ENCODE data around the gene MEAK7. TPM values are rescaled to one million over a fixed set of nuclear protein-coding genes. Genes with fewer than 3 reads are reported as not detected.

Gene MEAK7
- total RNA-seq, 1 donor from 2014 or later: 32.3 TPM

DNA sequence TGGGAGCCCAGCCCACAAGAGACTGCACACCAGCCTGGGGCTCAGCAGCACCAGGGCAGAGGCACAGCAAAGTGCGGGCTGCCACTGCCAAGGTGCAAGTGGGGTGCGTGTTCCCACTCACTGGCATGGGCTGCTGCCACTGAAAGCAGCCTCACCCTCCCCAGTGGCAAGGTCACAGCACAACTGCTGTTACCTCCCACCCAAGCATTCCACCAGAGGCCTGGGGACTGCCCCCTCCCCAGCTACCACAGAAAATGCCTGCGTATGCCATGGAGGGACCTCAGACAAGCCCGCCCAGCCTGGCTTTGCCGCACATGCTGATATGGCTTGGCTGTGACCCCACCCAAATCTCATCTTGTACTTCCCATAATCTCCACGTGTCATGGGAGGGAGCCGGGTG lies 33.1 kb downstream of the MEAK7 start:
- DNase-seq (ENCODE audit: low spot score, unreplicated experiment): no peak
- Mint-ChIP-seq H3K9me3 (ENCODE audit: low read depth) (peaks cover 29% of the 10 kb centered on the region), H3K27me3 (no peaks in the 10 kb centered on the region), H3K4me3 (ENCODE audit: low read depth) (no peak overlapping the region), H3K27ac (no peak overlapping the region), H3K4me1 (ENCODE audit: low read depth) (peaks cover 7% of the 10 kb centered on the region), H3K36me3 (ENCODE audit: insufficient read depth) (peaks cover 48% of the 10 kb centered on the region)
- TF ChIP-seq, protein P1, sequence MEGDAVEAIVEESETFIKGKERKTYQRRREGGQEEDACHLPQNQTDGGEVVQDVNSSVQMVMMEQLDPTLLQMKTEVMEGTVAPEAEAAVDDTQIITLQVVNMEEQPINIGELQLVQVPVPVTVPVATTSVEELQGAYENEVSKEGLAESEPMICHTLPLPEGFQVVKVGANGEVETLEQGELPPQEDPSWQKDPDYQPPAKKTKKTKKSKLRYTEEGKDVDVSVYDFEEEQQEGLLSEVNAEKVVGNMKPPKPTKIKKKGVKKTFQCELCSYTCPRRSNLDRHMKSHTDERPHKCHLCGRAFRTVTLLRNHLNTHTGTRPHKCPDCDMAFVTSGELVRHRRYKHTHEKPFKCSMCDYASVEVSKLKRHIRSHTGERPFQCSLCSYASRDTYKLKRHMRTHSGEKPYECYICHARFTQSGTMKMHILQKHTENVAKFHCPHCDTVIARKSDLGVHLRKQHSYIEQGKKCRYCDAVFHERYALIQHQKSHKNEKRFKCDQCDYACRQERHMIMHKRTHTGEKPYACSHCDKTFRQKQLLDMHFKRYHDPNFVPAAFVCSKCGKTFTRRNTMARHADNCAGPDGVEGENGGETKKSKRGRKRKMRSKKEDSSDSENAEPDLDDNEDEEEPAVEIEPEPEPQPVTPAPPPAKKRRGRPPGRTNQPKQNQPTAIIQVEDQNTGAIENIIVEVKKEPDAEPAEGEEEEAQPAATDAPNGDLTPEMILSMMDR (IDR thresholded peaks at IDR 0.05; ENCODE audit: unreplicated experiment): no peak

DNA sequence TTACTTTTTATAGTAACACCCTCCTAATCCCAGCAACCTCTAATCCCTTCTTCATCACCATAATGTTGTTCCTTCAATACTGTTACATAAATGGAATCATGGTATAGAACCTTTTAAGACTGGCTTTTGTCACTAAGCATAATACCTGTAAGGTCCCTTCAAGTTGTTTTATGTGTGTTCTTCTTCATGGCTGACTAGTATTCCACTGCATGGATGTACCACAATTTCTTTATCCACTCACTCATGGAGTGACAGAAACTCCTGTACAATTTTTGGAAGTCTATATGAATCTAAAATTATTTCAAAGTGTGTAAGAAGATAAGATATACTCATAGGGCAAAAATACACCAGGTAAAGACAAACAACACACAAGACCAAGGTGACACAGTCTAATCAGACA lies 36.8 kb downstream of the MEAK7 start:
- H3K27me3 Mint-ChIP-seq: no peaks in the 10 kb centered on the region
- H3K9me3 Mint-ChIP-seq (ENCODE audit: low read depth): peaks cover 21% of the 10 kb centered on the region
- TF ChIP-seq, protein P1 (IDR thresholded peaks at IDR 0.05; ENCODE audit: unreplicated experiment): no peak
- no peaks in the 10 kb centered on the region for H3K4me1 Mint-ChIP-seq (ENCODE audit: low read depth)
- DNase-seq (ENCODE audit: low spot score, unreplicated experiment): no peak
- no peak overlapping the region for H3K27ac Mint-ChIP-seq
- H3K36me3 Mint-ChIP-seq (ENCODE audit: insufficient read depth): peaks cover 45% of the 10 kb centered on the region
- no peak overlapping the region for H3K4me3 Mint-ChIP-seq (ENCODE audit: low read depth)

DNA sequence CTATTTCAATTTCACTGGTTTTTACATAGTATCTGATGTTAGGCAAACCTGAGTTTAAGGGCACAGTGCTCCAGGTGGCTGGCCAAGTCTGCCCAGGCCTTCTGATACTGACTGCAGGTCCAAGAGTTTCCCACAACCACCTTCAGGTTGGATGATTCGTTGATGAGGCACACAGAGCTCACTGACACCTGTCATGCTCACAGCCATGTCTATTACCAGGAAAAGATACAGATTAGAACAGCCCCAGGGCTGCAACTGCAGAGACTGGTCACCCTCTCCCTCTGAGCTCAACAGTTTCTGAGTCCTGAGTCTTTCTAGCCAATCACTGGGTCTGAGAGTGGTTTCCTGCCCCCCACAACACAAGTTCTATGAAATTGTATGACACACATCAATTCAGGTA lies 37.2 kb downstream of the MEAK7 start:
- H3K9me3 Mint-ChIP-seq (ENCODE audit: low read depth): peaks cover 20% of the 10 kb centered on the region
- no peak overlapping the region for H3K4me3 Mint-ChIP-seq (ENCODE audit: low read depth)
- no peak for DNase-seq (ENCODE audit: low spot score, unreplicated experiment)

DNA sequence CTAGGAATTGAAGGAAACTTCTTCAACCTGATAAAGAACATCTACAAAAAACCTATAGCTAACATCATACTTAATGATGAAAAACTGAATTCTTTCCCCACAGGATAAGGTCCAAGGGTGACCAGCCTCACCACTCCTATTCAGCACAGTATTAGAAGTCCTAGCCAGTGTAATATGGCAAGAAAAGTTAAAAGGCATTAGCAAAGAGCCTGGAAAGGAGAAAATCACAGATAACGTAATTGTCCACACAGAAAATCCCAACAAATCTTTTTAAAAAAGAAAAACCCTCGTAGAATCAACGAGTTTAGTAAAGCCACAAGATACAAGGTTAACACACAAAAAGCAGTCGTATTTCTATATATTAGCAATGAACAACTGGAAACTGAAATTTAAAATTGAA lies 37.8 kb downstream of the MEAK7 start:
- H3K27me3 Mint-ChIP-seq: no peaks in the 10 kb centered on the region
- peaks cover 41% of the 10 kb centered on the region for H3K36me3 Mint-ChIP-seq (ENCODE audit: insufficient read depth)
- peaks cover 20% of the 10 kb centered on the region for H3K9me3 Mint-ChIP-seq (ENCODE audit: low read depth)
- H3K4me1 Mint-ChIP-seq (ENCODE audit: low read depth): no peaks in the 10 kb centered on the region
- no peak overlapping the region for H3K4me3 Mint-ChIP-seq (ENCODE audit: low read depth)
- no peak overlapping the region for H3K27ac Mint-ChIP-seq
- TF ChIP-seq, protein P1 (IDR thresholded peaks at IDR 0.05; ENCODE audit: unreplicated experiment): no peak
- DNase-seq (ENCODE audit: low spot score, unreplicated experiment): no peak

More for the DNA sequence above, 37.2 kb downstream of the MEAK7 start:
- no peak overlapping the region for H3K27ac Mint-ChIP-seq
- H3K4me1 Mint-ChIP-seq (ENCODE audit: low read depth): no peaks in the 10 kb centered on the region
- H3K36me3 Mint-ChIP-seq (ENCODE audit: insufficient read depth): peaks cover 43% of the 10 kb centered on the region
- TF ChIP-seq, protein P1 (IDR thresholded peaks at IDR 0.05; ENCODE audit: unreplicated experiment): no peak
- no peaks in the 10 kb centered on the region for H3K27me3 Mint-ChIP-seq

DNA sequence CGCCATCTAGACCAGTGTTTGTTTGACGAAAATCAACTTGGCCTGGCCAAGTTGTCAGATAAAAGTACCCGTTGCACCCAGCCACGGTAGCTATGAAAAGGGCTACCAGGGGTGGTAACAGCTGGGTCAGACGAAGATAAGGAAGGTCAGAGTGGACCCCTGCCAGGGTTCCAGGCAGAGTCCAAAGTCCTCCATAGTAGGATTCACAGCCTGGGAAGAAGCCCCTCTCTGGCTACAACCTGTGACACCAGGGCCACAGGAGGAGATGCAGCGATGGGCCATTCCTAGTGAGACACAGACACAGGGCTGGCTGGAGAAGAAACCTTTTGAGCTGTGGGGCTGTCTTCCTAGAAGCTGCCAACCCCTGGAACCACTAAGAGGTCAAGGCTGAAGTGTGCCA lies 39.3 kb downstream of the MEAK7 start:
- H3K9me3 Mint-ChIP-seq (ENCODE audit: low read depth): peaks cover 20% of the 10 kb centered on the region
- H3K4me1 Mint-ChIP-seq (ENCODE audit: low read depth): no peaks in the 10 kb centered on the region
- no peak overlapping the region for H3K27ac Mint-ChIP-seq
- no peaks in the 10 kb centered on the region for H3K27me3 Mint-ChIP-seq
- TF ChIP-seq, protein P1 (IDR thresholded peaks at IDR 0.05; ENCODE audit: unreplicated experiment): no peak
- H3K4me3 Mint-ChIP-seq (ENCODE audit: low read depth): no peak overlapping the region
- DNase-seq (ENCODE audit: low spot score, unreplicated experiment): no peak
- H3K36me3 Mint-ChIP-seq (ENCODE audit: insufficient read depth): peaks cover 41% of the 10 kb centered on the region

All from progenitor cell of endocrine pancreas (in vitro differentiated cells).